ENCODE results near the gene EPS15. TPM values are rescaled to one million over a fixed set of nuclear protein-coding genes. Genes with fewer than 3 reads are reported as not detected.

EPS15 gene
- total and polyA plus RNA-seq, 10 of the 15 experiments (the other 5 are each of a cell fraction or from before 2014, with no cell fraction given) = 24.7 to 87.8 (median 56.3) TPM

GRCh38 chr1:51336004-51336403 lies 183.1 kb downstream of the EPS15 start:
- intact Hi-C loops (cut with micrococcal nuclease; ENCODE audit: unreplicated experiment) = no loop called here

More at GRCh38 chr1:51336004-51336403, 183.1 kb downstream of the EPS15 start:
- ChIA-PET CTCF (interaction anchor here (0.9 to 1.1 kb wide), 2 partner anchors 11 to 199 kb away, joined by 3 read pairs; no protein-coding TSS in a partner anchor), POLR2A (no interaction called here), RAD21 (ENCODE audit: unreplicated experiment) (no interaction called here), SMC1A (ENCODE audit: uncharacterized antibody, unreplicated experiment) (interaction anchor here (1.5 kb wide), 1 partner anchor 11 kb away, joined by 4 read pairs; no protein-coding TSS in a partner anchor)
- Histone ChIP-seq H3K4me3 (no peak overlapping the region), H3K4me1 (ENCODE audit: control insufficient read depth, insufficient read depth, low read length) (peaks cover 5% of the 10 kb centered on the region), H3K9ac (ENCODE audit: control insufficient read depth, insufficient read depth, low read length) (no peak overlapping the region), H3K9me3 (replicated peaks; ENCODE audit: control insufficient read depth, insufficient read depth, low read length) (no peaks in the 10 kb centered on the region), H2AFZ (ENCODE audit: control insufficient read depth, low read depth, low read length) (no peak overlapping the region), H3K4me2 (ENCODE audit: control insufficient read depth, insufficient read depth) (no peak overlapping the region), H4K20me1 (ENCODE audit: control insufficient read depth, insufficient read depth) (no peaks in the 10 kb centered on the region), H3K27ac (ENCODE audit: control insufficient read depth, insufficient read depth) (no peak overlapping the region), H3K27me3 (replicated peaks in 1 of 2; ENCODE audit: control insufficient read depth in 2 of 2, insufficient read depth in 2 of 2, low read length in 1 of 2) (no peaks in the 10 kb centered on the region), H3K79me2 (ENCODE audit: control insufficient read depth, insufficient read depth, low read length) (no peaks in the 10 kb centered on the region), H3K36me3 (ENCODE audit: control insufficient read depth in 2 of 2, insufficient read depth in 2 of 2, low read length in 1 of 2) (no peaks in the 10 kb centered on the region)
- 87% methylated on average over 2 of the region's 3 CpGs for WGBS (ENCODE audit: insufficient coverage, insufficient replicate concordance, low lambda C conversion rate, missing lambda C conversion rate)
- FAIRE-seq (no peak), ATAC-seq (no peak), DNase-seq (ENCODE audit: low read depth, low spot score) (no peak)
- no TSS peak for BruUV-seq (replicated peaks)
- TF ChIP-seq ZNF592 (IDR thresholded peaks at IDR 0.05) (no peak), ASH2L (IDR thresholded peaks at IDR 0.05; ENCODE audit: borderline replicate concordance, low read depth) (no peak), TCF7 (IDR thresholded peaks at IDR 0.05; ENCODE audit: borderline replicate concordance) (no peak), MTA2 (IDR thresholded peaks at IDR 0.05; ENCODE audit: low read depth) (no peak), REST (IDR thresholded peaks at IDR 0.05; ENCODE audit: low read depth, low read length) (no peak)
- in situ Hi-C loops (cut with MboI) = no loop called here
